Liver (tissue), 9 donors: Measurements from ENCODE around the gene SORCS2. TPM values are rescaled to one million over a fixed set of nuclear protein-coding genes. Genes with fewer than 3 reads are reported as not detected.

Experiments used
- DNase-seq: peaks from one replicate; pipeline ENCODE4 v3.0.0-alpha.2; 2017; ENCODE audit warnings: low spot score
- H3K27ac ChIP-seq, 2 donors: one replicate each; pipeline ENCODE4 v1.7.0; 2013; ENCODE audit warnings: inconsistent platforms in 2 of 2, low read length in 2 of 2, control low read depth in 1 of 2, low read depth in 1 of 2, mild to moderate bottlenecking in 1 of 2
- H3K27me3 ChIP-seq, 4 donors: one replicate each; pipeline versions ENCODE4 v1.6.1 to v1.7.0; 2013; ENCODE audit warnings: low read length in 3 of 4, inconsistent platforms in 1 of 4, mild to moderate bottlenecking in 1 of 4, moderate library complexity in 1 of 4; ENCODE audit not compliant: control insufficient read depth in 4 of 4, insufficient read depth in 4 of 4
- H3K36me3 ChIP-seq, 4 donors: one replicate each; pipeline versions ENCODE4 v1.6.1 to v1.7.0; 2013; ENCODE audit warnings: low read length in 3 of 4, mild to moderate bottlenecking in 3 of 4, low read depth in 1 of 4, moderate library complexity in 1 of 4; ENCODE audit not compliant: control insufficient read depth in 4 of 4, insufficient read depth in 3 of 4
- H3K4me1 ChIP-seq, 4 donors: one replicate each; pipeline versions ENCODE4 v1.6.1 to v1.7.0; 2013; ENCODE audit warnings: low read length in 3 of 4, mild to moderate bottlenecking in 3 of 4, moderate library complexity in 1 of 4; ENCODE audit not compliant: control insufficient read depth in 4 of 4, insufficient read depth in 4 of 4
- H3K4me3 ChIP-seq, 3 donors: one replicate each; pipeline versions ENCODE4 v1.6.1 to v1.7.0; 2013; ENCODE audit warnings: low read length in 3 of 3, control low read depth in 1 of 3, low read depth in 1 of 3, mild to moderate bottlenecking in 1 of 3
- H3K9ac ChIP-seq, 2 donors: one replicate each; pipeline ENCODE4 v1.7.0; 2013; ENCODE audit warnings: low read length in 2 of 2, mild to moderate bottlenecking in 2 of 2, moderate library complexity in 2 of 2, control low read depth in 1 of 2, low read depth in 1 of 2
- H3K9me3 ChIP-seq, 4 donors: one replicate each; pipeline versions ENCODE4 v1.6.1 to v1.7.0; 2013; ENCODE audit warnings: low read length in 3 of 4; ENCODE audit not compliant: control insufficient read depth in 4 of 4
- FOXA2 ChIP-seq: IDR thresholded peaks from 2 replicates; pipeline ENCODE4 v1.6.1; 2016; ENCODE audit warnings: antibody characterized with exemption
- HNF4A ChIP-seq, 2 donors: conservative IDR thresholded peaks; 2 replicates each; pipeline ENCODE4 v1.6.1; 2016; ENCODE audit warnings: antibody characterized with exemption in 2 of 2, mild to moderate bottlenecking in 2 of 2
- JUND ChIP-seq, 2 donors: IDR thresholded peaks; 2 replicates each; pipeline ENCODE4 v1.6.1; 2016; ENCODE audit warnings: antibody characterized with exemption in 2 of 2
- RAD21 ChIP-seq, 2 donors: IDR thresholded peaks; 2 replicates each; pipeline ENCODE4 v1.6.1; 2016; ENCODE audit warnings: antibody characterized with exemption in 2 of 2, mild to moderate bottlenecking in 2 of 2
- RXRA ChIP-seq, 2 donors: IDR thresholded peaks; 2 replicates each; pipeline ENCODE4 v1.6.1; 2017 to 2018; ENCODE audit warnings: antibody characterized with exemption in 2 of 2, mild to moderate bottlenecking in 1 of 2
- SP1 ChIP-seq: IDR thresholded peaks from 2 replicates; pipeline ENCODE4 v1.6.1; 2018; ENCODE audit warnings: antibody characterized with exemption, mild to moderate bottlenecking
- YY1 ChIP-seq: IDR thresholded peaks from 2 replicates; pipeline ENCODE4 v1.6.1; 2016; ENCODE audit warnings: antibody characterized with exemption, mild to moderate bottlenecking
- WGBS: extraction: QIAGEN DNeasy Blood & Tissue Kit; methylation state at CpG from one replicate; pipeline ENCODE4 v1.1.7; 2013; 5-methylcytosine and 5-hydroxymethylcytosine counted together
- polyA plus RNA-seq, 2 donors: library from polyadenylated mRNA; stranded (reverse) in 1 of 2; unstranded in 1 of 2; fragments of 200-250 nt in 1 of 2; fragments of >200 nt in 1 of 2; fragmentation: Nextera tagmentation in 1 of 2; extraction: Ambion mirVana in 1 of 2; gene quantifications; one replicate each; pipeline versions ENCODE4 v1.2.1 to v1.2.3, GENCODE V29; 2013 to 2015
- total RNA-seq, 2 donors: library from RNA; depleted of rRNA; stranded (reverse); fragments of >200 nt; gene quantifications; one replicate each; pipeline ENCODE4 v1.2.3, GENCODE V29; 2014
- TF ChIP-seq, protein P1 (sequence below): IDR thresholded peaks from 2 replicates; pipeline ENCODE4 v1.6.1; 2016; ENCODE audit warnings: antibody characterized with exemption, mild to moderate bottlenecking
- TF ChIP-seq, protein P2 (sequence below): fragments of 150-350 bp; IDR thresholded peaks from 2 replicates; pipeline ENCODE4 v1.5.1; 2017; ENCODE audit warnings: improper control_type of control experiment, low read depth, low read length; ENCODE audit not compliant: missing input control
- donor health status: healthy.
- donor health status: healthy.
- donor health status: healthy.
- donor health status: healthy.
- donor health status: healthy.

The SORCS2 gene
- total and polyA plus RNA-seq, 4 donors = 0.10 to 1.4 (median 0.92) TPM

DNA sequence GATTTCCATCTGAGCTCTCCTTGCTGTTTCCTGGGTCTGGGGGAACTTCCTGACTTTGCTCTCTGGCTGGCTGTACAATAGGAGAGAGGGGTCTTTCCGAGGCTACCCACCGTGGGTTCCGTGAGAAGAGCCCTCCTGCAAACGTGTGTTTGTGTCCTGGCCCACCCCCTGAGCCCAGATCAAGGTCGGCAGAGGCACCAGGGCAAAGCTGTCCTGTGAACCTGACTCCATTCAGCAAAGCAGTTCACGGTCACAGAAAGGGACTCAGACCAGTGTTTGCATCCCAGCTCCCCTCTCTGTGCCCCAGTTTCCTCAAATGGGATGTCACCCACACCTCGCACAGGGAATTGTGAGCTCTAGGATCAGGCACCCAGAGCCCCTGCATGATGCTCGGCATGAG, 339.7 kb downstream of the SORCS2 start:
- H3K36me3 ChIP-seq = no peaks in the 10 kb centered on the region
- H3K4me1 ChIP-seq = peaks cover 0 to 10% (median 2%) of the 10 kb centered on the region in 4 donors
- no peak overlapping the region for H3K4me3 ChIP-seq
- H3K9ac ChIP-seq = no peak overlapping the region
- H3K27ac ChIP-seq = no peak overlapping the region
- WGBS = 80% methylated on average over 8 of the region's 8 CpGs
- no peaks in the 10 kb centered on the region for H3K9me3 ChIP-seq
- no peak for DNase-seq
- no peaks in the 10 kb centered on the region for H3K27me3 ChIP-seq
- TF ChIP-seq, protein P1, sequence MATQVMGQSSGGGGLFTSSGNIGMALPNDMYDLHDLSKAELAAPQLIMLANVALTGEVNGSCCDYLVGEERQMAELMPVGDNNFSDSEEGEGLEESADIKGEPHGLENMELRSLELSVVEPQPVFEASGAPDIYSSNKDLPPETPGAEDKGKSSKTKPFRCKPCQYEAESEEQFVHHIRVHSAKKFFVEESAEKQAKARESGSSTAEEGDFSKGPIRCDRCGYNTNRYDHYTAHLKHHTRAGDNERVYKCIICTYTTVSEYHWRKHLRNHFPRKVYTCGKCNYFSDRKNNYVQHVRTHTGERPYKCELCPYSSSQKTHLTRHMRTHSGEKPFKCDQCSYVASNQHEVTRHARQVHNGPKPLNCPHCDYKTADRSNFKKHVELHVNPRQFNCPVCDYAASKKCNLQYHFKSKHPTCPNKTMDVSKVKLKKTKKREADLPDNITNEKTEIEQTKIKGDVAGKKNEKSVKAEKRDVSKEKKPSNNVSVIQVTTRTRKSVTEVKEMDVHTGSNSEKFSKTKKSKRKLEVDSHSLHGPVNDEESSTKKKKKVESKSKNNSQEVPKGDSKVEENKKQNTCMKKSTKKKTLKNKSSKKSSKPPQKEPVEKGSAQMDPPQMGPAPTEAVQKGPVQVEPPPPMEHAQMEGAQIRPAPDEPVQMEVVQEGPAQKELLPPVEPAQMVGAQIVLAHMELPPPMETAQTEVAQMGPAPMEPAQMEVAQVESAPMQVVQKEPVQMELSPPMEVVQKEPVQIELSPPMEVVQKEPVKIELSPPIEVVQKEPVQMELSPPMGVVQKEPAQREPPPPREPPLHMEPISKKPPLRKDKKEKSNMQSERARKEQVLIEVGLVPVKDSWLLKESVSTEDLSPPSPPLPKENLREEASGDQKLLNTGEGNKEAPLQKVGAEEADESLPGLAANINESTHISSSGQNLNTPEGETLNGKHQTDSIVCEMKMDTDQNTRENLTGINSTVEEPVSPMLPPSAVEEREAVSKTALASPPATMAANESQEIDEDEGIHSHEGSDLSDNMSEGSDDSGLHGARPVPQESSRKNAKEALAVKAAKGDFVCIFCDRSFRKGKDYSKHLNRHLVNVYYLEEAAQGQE = no peak
- TF ChIP-seq, protein P2, sequence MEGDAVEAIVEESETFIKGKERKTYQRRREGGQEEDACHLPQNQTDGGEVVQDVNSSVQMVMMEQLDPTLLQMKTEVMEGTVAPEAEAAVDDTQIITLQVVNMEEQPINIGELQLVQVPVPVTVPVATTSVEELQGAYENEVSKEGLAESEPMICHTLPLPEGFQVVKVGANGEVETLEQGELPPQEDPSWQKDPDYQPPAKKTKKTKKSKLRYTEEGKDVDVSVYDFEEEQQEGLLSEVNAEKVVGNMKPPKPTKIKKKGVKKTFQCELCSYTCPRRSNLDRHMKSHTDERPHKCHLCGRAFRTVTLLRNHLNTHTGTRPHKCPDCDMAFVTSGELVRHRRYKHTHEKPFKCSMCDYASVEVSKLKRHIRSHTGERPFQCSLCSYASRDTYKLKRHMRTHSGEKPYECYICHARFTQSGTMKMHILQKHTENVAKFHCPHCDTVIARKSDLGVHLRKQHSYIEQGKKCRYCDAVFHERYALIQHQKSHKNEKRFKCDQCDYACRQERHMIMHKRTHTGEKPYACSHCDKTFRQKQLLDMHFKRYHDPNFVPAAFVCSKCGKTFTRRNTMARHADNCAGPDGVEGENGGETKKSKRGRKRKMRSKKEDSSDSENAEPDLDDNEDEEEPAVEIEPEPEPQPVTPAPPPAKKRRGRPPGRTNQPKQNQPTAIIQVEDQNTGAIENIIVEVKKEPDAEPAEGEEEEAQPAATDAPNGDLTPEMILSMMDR = no peak
- TF ChIP-seq RAD21 (IDR thresholded peaks at IDR 0.05) (no peak), RXRA (IDR thresholded peaks at IDR 0.05) (no peak), FOXA2 (no peak)

DNA sequence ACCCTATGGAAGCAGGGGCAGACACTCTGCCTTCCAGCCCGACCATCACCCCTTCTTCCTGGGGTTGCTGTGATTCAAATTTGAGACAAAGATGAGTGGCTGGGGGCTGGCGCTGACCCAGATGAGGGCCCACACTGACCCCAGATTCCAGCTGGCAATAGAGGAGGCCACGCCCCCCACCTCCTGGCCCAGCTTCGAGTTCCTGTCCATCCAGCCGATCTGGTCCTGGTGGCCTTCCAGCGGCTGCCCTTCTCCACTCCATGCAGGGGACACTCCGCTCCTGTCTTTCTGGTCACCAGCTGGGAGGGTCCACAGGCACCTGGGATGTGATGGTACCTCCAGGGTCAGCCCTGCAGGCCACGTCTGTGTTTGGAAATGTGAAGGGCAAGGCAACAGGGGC, 340.9 kb downstream of the SORCS2 start:
- 89% methylated on average over 8 of the region's 8 CpGs for WGBS
- Histone ChIP-seq H3K36me3 (no peaks in the 10 kb centered on the region), H3K4me1 (peaks cover 0 to 19% (median 5%) of the 10 kb centered on the region in 4 donors), H3K4me3 (no peak overlapping the region), H3K9ac (no peak overlapping the region), H3K27me3 (no peaks in the 10 kb centered on the region), H3K27ac (no peak overlapping the region), H3K9me3 (no peaks in the 10 kb centered on the region)
- DNase-seq = no peak
- TF ChIP-seq, protein P1 = no peak
- TF ChIP-seq YY1 (no peak), HNF4A (conservative IDR thresholded peaks at IDR 0.05) (no peak), JUND (IDR thresholded peaks at IDR 0.05) (no peak), SP1 (no peak)
